Activated naive CD4-positive, alpha-beta T cell treated with anti-CD3 and anti-CD28 coated beads, Interleukin-2, amount 50 U/mL, for 72 hours (primary cell): ENCODE measurements around the gene KIAA1671. TPM values are rescaled to one million over a fixed set of nuclear protein-coding genes. Genes with fewer than 3 reads are reported as not detected.

Experiments used
- ATAC-seq, 2 donors: fragments of 150-1000 bp; cut with Tn5 transposase; 2 replicates each; pipeline ENCODE4 v1.10.0; 2021; ENCODE audit warnings: mild to moderate bottlenecking in 2 of 2, moderate library complexity in 2 of 2
- DNase-seq, 2 donors: peaks; one replicate each; pipeline ENCODE4 v3.0.0; 2021 to 2022; ENCODE audit warnings: low spot score in 2 of 2
- H3K27ac Mint-ChIP-seq, 2 donors: one replicate each; pipeline ENCODE4 v1.8.0; 2022; ENCODE audit warnings: mild to moderate bottlenecking in 2 of 2, mixed read lengths in 2 of 2
- H3K36me3 Mint-ChIP-seq, 2 donors: one replicate each; pipeline ENCODE4 v1.8.0; 2022; ENCODE audit warnings: mixed read lengths in 2 of 2
- H3K9me3 Mint-ChIP-seq, 2 donors: one replicate each; pipeline ENCODE4 v1.8.0; 2022; ENCODE audit warnings: mixed read lengths in 2 of 2
- total RNA-seq, 2 donors: library from RNA; stranded (reverse); gene quantifications; one replicate each; pipeline ENCODE4 v1.2.3, GENCODE V29; 2022

The KIAA1671 gene
- total RNA-seq, 2 donors from 2014 or later: 2.0 to 22.0 TPM

DNA sequence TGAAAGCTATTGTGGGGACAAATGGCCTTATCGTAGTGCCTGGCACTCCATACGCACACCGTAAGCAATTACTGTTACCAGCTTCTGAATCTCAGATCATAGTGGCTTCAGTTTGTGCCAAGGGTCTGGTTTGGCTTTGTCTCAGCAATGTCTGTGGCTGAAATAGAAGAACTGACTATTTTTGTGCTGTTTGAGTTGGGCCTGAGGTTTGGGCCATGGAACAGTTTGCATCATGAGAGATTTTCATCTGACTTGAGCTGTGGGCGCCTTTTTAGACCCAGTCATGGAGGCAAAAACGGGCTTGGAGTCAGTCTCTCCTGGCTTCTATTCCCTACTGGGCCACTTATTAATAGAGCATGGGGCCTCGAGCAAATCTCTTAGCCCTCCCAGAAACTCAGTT, 126.1 kb downstream of the KIAA1671 start:
- peaks cover 5 to 6% of the 10 kb centered on the region in 2 donors for H3K36me3 Mint-ChIP-seq
- ATAC-seq (peak in 1 of 2 donors; percentile 36), DNase-seq (no peak)
- H3K27ac Mint-ChIP-seq: no peak overlapping the region
- peaks cover 0 to 3% of the 10 kb centered on the region in 2 donors for H3K9me3 Mint-ChIP-seq

DNA sequence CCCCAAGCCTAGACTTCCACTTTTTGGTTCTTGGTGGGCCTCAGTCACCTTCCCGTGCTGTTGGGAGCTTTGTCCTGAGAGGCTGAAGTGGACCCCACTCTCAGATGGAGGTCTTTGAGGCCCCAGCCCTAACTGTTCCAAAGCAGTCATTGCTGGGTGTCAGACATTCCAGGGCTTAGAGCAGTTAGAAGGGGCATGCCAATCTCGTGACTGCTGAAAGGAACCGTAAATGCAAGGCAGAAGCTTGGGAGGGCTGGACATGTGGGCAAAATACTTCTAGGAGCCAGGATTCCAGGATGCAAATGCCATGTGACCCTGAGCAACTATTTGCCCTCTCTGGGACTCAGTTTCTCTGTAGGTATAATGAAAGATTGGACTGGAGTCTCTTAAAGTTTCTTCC, 128.3 kb downstream of the KIAA1671 start:
- no peak for DNase-seq
- Mint-ChIP-seq H3K27ac (peak overlapping the region in 1 of 2 donors; percentile 2), H3K9me3 (peaks cover 0 to 3% of the 10 kb centered on the region in 2 donors), H3K36me3 (peaks cover 5 to 10% of the 10 kb centered on the region in 2 donors)
- no peak for ATAC-seq

DNA sequence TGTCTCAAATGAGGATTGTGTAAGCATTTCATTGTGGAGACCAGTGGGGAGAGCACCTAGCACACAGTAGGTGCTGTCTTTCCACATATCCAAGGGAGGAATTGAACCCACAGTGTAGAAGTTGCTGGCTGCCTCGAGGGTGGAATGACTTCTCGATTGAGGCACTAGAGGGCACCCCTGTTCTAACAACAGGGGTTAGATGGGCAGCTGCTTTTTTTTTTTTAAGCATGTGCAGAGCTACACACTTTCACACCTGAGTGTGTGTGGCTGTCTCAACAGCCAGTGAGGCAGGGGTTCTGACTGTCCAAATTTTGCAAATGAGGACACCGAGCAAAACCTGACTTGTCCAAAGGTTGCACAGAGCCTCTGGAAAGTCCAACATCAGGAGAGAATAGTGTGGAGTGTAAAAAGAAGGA, 128.9 kb downstream of the KIAA1671 start:
- peaks cover 0 to 3% of the 10 kb centered on the region in 2 donors for H3K9me3 Mint-ChIP-seq
- H3K27ac Mint-ChIP-seq: peak overlapping the region in 1 of 2 donors; percentile 2
- H3K36me3 Mint-ChIP-seq: peaks cover 5 to 10% of the 10 kb centered on the region in 2 donors
- ATAC-seq (no peak), DNase-seq (peak in 1 of 2 donors; percentile 60)

DNA sequence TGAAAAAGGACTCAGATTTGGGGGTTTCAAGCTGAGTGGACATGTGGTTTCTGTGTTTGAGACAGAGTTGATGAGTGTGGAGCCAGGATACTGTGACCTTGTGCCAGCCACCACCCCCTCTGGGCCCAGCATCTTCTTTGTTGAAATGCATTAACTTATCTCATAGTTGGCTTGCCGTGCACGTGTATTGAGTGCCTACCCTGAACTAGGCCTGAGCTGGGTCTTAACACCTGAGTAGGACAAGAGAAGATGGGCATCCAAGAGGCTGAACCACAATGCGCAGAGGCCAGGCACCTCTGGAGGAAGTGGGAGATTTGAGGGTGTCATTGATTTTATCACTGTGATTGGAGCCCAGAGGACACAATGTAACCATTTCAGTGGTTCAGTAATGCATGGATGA, 129.6 kb downstream of the KIAA1671 start:
- Mint-ChIP-seq H3K27ac (no peak overlapping the region), H3K36me3 (peaks cover 5 to 10% of the 10 kb centered on the region in 2 donors), H3K9me3 (peaks cover 0 to 3% of the 10 kb centered on the region in 2 donors)
- ATAC-seq (no peak), DNase-seq (no peak)

DNA sequence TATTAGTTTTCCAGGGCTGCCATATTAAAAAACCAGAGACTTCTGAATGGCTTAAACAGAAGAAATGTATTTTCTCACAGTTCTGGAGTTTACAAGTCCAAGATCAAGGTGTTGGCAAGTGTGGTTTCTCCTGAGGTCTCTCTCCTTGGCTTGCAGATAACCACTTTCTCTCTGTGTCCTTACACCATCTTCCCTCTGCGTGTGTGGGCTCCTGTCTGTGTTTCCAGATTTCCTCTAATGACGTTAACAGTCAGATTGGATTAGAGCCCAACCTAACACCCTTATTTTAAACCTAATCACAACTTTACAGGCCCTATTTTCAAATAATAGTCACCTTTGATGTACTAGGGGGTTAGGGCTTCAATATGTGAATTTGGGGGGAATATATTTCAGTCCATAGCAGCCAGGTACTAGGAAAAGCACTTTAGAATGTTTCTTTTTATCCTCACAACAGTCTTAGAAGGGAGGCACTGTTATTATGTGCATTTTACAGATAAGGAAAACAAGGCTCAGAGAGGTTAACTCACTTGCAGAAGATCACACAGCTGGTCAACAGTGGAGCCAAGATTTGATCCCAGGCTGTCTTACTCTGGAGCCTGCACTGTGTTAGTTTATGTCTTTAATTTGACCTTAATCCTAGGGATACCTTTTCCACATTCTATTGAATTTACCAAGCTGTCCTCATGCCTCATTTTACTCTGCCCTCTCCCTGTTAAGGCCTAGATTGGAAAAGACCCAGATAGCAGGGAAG, 130.7 kb downstream of the KIAA1671 start:
- H3K27ac Mint-ChIP-seq: peak overlapping the region in 1 of 2 donors; percentile 12
- H3K9me3 Mint-ChIP-seq: peaks cover 0 to 3% of the 10 kb centered on the region in 2 donors
- peaks cover 5 to 10% of the 10 kb centered on the region in 2 donors for H3K36me3 Mint-ChIP-seq
- ATAC-seq (no peak), DNase-seq (no peak)

DNA sequence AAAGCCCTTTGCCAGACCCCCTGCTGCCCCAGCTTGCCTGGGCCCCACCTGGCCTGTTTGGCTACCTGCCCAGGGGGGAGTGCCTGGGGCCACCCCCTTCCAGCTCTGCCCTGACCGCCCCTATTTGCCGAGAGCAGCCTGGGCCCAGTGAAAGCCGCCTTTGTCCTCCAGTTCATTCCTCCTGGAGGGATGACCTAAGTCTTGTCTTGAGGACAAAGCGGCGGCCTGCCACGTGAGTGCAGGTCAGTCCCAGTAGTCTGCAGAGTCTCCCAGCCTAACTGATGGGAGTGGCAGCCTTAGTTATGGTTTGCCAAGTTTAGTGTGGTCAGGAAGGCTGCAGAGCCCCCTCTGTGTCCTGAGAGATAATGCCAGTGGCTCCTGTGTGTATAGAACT, 131.3 kb downstream of the KIAA1671 start:
- DNase-seq (no peak), ATAC-seq (no peak)
- Mint-ChIP-seq H3K27ac (no peak overlapping the region), H3K36me3 (peaks cover 5 to 14% of the 10 kb centered on the region in 2 donors), H3K9me3 (peaks cover 0 to 3% of the 10 kb centered on the region in 2 donors)

DNA sequence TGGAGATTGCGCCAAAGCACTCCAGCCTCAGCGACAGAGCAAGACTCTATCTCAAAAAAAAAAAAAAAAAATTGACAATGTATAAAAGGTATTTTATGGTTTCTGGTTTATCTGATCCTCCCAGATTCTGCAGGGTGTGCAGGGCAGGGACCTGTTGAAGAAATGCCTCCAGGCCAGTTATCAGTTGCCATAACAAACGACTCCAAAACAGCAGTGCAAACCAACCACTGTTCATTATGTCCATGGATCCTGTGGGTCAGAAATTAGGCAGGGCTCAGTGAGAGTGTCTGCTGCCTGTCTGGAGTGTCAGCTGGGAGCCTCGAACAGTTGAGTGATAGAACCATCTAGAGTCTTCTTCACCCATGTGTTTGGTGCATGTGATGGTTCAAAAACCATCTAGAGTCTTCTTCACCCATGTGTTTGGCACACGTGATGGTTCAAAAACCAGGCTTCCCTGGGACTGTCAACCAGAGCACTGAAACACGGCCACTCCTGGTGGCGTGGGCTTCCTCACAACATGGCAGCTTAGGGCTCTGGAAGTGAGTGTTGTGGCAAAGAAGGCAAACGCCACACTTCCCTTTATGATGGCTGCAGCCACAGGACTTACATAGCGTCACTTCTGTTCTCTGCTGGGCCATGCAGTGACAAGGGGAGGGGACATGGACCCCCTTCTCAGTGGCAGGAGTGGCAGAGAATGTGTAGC, 132.0 kb downstream of the KIAA1671 start:
- ATAC-seq: no peak
- Mint-ChIP-seq H3K9me3 (peaks cover 0 to 3% of the 10 kb centered on the region in 2 donors), H3K27ac (no peak overlapping the region), H3K36me3 (peaks cover 5 to 15% of the 10 kb centered on the region in 2 donors)
- DNase-seq: no peak

DNA sequence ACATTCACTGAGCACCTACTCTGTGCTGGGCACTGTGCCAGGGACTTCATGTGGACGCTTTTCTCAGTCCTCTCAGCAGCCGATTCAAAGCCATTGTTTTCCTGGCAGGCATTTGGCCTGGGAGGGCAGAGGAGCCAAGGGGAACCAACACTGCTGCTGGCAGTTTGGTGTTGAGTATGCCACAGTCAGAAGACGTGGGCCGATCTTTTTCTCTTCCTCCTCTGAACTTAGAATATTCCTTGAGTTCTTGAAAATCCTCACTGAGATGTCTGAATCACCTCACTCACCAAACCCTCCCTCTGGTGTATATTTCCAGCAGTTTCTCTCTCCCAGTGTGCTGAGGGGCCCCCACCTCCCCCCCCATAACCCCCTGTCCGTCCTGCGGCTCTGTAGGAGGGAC, 132.6 kb downstream of the KIAA1671 start:
- no peak for ATAC-seq
- no peak for DNase-seq
- peaks cover 0 to 3% of the 10 kb centered on the region in 2 donors for H3K9me3 Mint-ChIP-seq
- peaks cover 5 to 15% of the 10 kb centered on the region in 2 donors for H3K36me3 Mint-ChIP-seq
- H3K27ac Mint-ChIP-seq: peak overlapping the region in 1 of 2 donors; percentile 85

DNA sequence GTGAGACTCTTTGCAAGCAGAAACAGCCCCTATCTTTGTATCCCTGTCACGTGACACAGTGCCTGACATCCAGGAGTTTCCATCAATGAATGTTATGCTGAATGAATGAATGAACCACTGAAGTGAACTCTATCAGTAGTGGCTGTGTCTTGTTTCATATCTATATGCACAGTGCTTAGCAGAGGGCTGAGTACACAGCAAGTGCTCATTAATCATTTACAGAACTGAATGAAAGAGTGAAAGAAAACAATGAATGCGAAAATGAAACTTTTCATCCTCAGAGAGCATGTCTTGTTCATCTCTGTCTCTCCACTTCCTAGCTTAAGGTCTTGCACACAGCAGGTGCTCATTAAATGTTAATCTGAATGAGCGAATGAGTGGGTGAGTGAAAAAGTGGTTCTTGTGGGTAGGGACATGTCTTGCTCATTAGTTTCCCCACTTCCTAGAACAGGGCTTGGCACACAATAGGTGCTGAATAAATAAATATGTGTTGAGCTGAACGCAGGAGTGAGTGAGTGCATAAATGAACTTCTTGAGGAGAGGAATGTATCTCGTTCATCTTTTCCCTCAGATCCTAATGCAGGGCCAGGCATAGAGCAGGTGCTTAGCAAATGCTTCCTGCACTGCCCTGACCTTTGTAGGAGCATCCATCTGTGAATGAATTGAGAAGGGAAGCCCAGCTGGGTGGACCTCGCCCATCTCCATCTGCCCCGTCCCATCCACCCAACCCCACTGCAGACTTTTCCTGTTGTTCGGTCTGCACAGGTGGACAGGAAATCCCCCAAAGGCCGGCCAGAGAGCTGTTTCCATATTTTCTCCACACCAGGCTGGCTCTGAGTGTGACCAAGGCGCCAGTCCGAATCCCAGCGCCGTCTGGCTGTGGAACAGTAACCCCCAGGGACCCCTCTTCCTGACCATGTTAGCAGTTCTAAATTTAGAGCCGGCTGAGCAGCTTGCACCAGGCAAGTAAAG, 133.7 kb downstream of the KIAA1671 start:
- ATAC-seq (peak; percentile 91 to 92), DNase-seq (peak in 1 of 2 donors; percentile 31)
- peaks cover 0 to 3% of the 10 kb centered on the region in 2 donors for H3K9me3 Mint-ChIP-seq
- peak overlapping the region; percentile 85 to 89 for H3K27ac Mint-ChIP-seq
- H3K36me3 Mint-ChIP-seq: peaks cover 5 to 15% of the 10 kb centered on the region in 2 donors

DNA sequence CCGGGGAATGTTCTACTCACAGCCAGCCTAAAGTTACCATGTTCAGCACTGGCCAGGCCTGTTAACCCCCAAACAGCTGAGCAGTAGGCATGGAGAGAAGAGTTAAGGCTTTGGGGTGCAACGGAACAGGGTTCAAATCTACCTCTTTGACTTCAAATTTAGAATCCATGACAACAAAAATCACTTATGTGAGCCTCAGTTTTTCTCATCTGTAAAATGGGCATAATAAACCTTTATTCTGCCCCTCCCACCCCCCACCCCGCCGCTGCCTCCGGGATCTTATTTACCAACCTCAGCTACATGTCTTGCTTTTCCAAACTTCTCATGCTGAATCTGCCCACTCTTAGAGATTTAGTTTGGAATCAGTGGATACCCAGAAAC, 134.4 kb downstream of the KIAA1671 start:
- peaks cover 0 to 9% of the 10 kb centered on the region in 2 donors for H3K36me3 Mint-ChIP-seq
- DNase-seq: no peak
- H3K9me3 Mint-ChIP-seq: no peaks in the 10 kb centered on the region

DNA sequence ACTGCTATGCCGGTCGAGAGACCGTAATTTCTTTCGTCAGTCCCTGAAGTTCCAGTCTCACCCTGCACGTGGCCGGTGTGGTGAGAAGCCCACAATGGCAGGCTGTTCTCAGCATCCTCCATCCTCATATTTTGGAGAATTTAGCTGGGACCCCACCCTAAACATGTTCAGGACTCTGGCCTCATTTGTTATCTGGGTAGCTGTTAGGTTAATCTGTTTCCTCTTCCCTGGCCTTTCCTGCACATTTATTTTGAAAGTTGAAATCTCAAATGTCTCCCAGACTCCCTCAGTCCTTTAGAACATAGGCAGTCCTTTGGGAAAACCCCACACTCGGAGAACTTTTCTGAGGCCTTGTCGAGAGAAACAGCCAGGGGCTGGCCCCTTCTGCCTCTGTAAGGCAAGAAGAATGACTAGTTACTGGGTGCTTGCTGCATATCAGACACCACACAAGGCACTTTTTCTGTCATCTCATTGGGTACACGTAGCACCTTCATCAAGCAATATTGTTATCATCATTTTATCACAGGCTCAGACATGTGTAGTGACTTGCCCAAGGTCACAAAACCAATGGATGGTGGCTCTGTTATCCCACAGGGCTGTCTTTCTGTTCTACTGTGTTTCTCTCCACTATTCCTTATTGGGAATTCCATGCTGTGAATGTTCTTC, 137.8 kb downstream of the KIAA1671 start:
- ATAC-seq (peak in 1 of 2 donors; percentile 10), DNase-seq (no peak)
- H3K27ac Mint-ChIP-seq: peak overlapping the region; percentile 0 to 54
- H3K36me3 Mint-ChIP-seq: peaks cover 0 to 5% of the 10 kb centered on the region in 2 donors
- H3K9me3 Mint-ChIP-seq: no peaks in the 10 kb centered on the region

More for the DNA sequence above, 134.4 kb downstream of the KIAA1671 start:
- no peak for ATAC-seq
- peak overlapping the region; percentile 85 to 89 for H3K27ac Mint-ChIP-seq

DNA sequence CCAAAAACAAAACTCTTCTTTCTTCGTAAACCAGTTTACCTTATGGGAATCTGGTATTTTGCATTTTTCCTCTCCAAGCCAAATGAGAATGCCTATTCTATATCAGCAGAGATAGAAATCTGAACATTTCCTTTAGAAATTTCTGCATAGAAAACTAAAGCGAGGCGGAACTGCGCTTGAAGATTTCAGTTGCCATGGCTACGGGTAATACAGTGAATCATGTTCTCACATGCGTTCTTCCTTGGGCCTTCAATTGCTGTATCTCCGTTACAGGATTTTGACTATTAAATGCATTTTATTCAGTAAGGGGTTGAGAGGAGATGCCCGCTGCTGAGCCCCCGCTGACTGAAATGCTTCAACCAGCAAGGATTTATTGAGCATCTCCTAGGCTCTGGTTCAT, 138.9 kb downstream of the KIAA1671 start:
- Mint-ChIP-seq H3K9me3 (no peaks in the 10 kb centered on the region), H3K36me3 (peaks cover 0 to 5% of the 10 kb centered on the region in 2 donors), H3K27ac (no peak overlapping the region)
- ATAC-seq: peak; percentile 58 to 78
- no peak for DNase-seq

DNA sequence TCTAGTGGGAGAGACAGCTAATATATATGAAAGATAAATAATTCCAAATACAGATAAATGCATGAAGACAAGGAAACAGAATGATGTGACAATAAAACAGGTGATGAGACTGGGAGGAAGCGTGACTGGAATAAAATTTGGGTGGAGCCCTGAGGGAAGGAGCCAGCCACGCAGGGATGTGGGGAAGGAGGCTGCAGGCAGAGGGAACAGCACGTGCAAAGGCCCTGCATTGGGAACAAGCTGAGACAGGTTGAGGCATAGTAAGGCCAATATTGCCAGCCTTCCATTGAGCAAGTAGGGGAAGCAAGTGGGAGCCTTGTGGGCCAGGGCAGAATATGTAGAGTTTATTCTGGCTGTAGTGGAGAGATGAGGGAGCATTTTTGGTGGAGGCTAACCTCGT, 139.6 kb downstream of the KIAA1671 start:
- peak overlapping the region; percentile 51 to 56 for H3K27ac Mint-ChIP-seq
- no peaks in the 10 kb centered on the region for H3K9me3 Mint-ChIP-seq
- no peak for DNase-seq
- no peak for ATAC-seq
- peaks cover 0 to 5% of the 10 kb centered on the region in 2 donors for H3K36me3 Mint-ChIP-seq

DNA sequence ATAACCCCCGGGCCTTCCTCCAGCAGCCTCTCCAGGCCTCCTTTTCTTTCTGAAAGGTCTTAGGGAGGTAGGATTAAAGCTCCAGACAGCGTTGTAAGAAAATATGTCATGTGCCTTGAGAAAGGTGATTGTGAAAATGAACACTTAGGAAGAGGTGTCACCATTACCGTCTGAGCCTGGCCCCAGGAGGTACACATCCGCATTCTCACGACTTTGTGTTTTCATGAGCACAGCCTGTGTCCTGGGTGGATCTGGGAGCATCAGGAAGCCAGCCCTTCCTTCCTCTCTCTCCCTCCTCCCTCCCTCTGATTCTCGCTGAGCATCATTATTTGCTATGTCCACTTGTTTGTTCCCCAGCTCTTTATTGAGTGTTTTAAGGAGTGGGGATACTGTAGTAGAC, 142.1 kb downstream of the KIAA1671 start:
- DNase-seq (no peak), ATAC-seq (no peak)
- no peak overlapping the region for H3K27ac Mint-ChIP-seq
- no peaks in the 10 kb centered on the region for H3K9me3 Mint-ChIP-seq
- no peaks in the 10 kb centered on the region for H3K36me3 Mint-ChIP-seq

DNA sequence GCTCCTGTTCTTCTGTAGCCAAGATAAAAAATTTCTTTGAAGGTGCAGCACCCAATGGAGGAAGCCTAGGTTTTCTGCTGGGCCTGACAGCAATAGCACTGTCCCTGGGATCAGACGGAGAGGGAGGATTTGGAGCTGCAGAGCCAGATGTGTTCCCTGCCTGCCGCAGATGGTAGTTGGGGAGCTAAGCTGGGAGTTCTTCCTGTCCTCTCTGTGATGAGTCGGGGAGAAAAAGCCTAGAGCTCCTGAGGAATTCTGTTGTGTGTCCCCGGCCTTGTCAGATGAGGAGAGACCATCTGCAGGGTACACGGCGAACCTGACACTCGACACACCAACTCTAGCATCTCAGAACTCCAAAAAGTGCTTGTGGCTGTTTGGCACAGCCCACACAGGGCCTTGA, 143.4 kb downstream of the KIAA1671 start:
- Mint-ChIP-seq H3K36me3 (no peaks in the 10 kb centered on the region), H3K27ac (peak overlapping the region in 1 of 2 donors; percentile 62), H3K9me3 (no peaks in the 10 kb centered on the region)
- ATAC-seq (no peak), DNase-seq (no peak)
